ENCODE data around the gene SCN2B. TPM values are rescaled to one million over a fixed set of nuclear protein-coding genes. Genes with fewer than 3 reads are reported as not detected.

The SCN2B gene
- total and polyA plus RNA-seq, 7 donors, result 0.09 to 6.6 (median 0.51) TPM

- Histone ChIP-seq H3K36me3 (ENCODE audit: insufficient read depth in 1 of 2, low read depth in 1 of 2) (no peaks in the 10 kb centered on the region), H3K4me3 (no peak overlapping the region), H3K9me3 (no peaks in the 10 kb centered on the region), H3K27me3 (ENCODE audit: insufficient read depth in 3 of 3, low read length in 2 of 3) (peaks cover 0 to 5% (median 0%) of the 10 kb centered on the region in 3 donors), H3K4me1 (peaks cover 3% of the 10 kb centered on the region), H3K27ac (no peak overlapping the region)
- ATAC-seq, result no peak
- DNase-seq, result no peak
- TF ChIP-seq CTCF (IDR thresholded peaks at IDR 0.05), result no peak
- intact Hi-C loops (cut with DNase I), result loop anchor here in 1 of 2 donors (2.0 to 10.0 kb wide), 2 partner anchors 84 to 288 kb away; no protein-coding TSS in a partner anchor
- 86 to 91% (median 87%) methylated on average over 9 of the region's 9 CpGs for WGBS, 3 donors
These were observed 24.7 kb upstream of the SCN2B start for GRCh38 chr11:118200901-118201680.

GRCh38 chr11:118200497-118200896 is 24.1 kb upstream of the SCN2B start:
- intact Hi-C loops (cut with DNase I), result loop anchor here in 1 of 2 donors (2.0 to 10.0 kb wide), 2 partner anchors 84 to 288 kb away; no protein-coding TSS in a partner anchor
- Histone ChIP-seq H3K27me3 (ENCODE audit: insufficient read depth in 3 of 3, low read length in 2 of 3) (peaks cover 0 to 4% (median 0%) of the 10 kb centered on the region in 3 donors), H3K4me1 (peaks cover 5% of the 10 kb centered on the region), H3K27ac (no peak overlapping the region), H3K4me3 (no peak overlapping the region), H3K36me3 (ENCODE audit: insufficient read depth in 1 of 2, low read depth in 1 of 2) (no peaks in the 10 kb centered on the region), H3K9me3 (no peaks in the 10 kb centered on the region)
- no peak for TF ChIP-seq CTCF (IDR thresholded peaks at IDR 0.05)
- 82 to 86% (median 85%) methylated on average over 5 of the region's 5 CpGs for WGBS, 3 donors
- no peak for ATAC-seq
- DNase-seq, result no peak

- Histone ChIP-seq H3K4me1 (peaks cover 16% of the 10 kb centered on the region), H3K36me3 (ENCODE audit: insufficient read depth in 1 of 2, low read depth in 1 of 2) (no peaks in the 10 kb centered on the region), H3K27me3 (ENCODE audit: insufficient read depth in 3 of 3, low read length in 2 of 3) (no peaks in the 10 kb centered on the region), H3K9me3 (no peaks in the 10 kb centered on the region), H3K4me3 (no peak overlapping the region), H3K27ac (no peak overlapping the region)
- 53 to 68% (median 56%) methylated on average over 6 of the region's 6 CpGs for WGBS, 3 donors
- DNase-seq, result no peak
- no peak for ATAC-seq
- intact Hi-C loops (cut with DNase I), result loop anchor here (2.0 to 5.0 kb wide), 4 partner anchors 153 to 368 kb away; partner anchors contain the start of gene IFT46 (in 1 of the 2)
- no peak for TF ChIP-seq CTCF (IDR thresholded peaks at IDR 0.05)
These were observed 22.7 kb upstream of the SCN2B start for GRCh38 chr11:118199135-118199534.

- intact Hi-C loops (cut with DNase I), result loop anchor here (2.0 to 5.0 kb wide), 4 partner anchors 154 to 369 kb away; partner anchors contain the start of gene IFT46 (in 1 of the 2)
- Histone ChIP-seq H3K27me3 (ENCODE audit: insufficient read depth in 3 of 3, low read length in 2 of 3) (no peaks in the 10 kb centered on the region), H3K36me3 (ENCODE audit: insufficient read depth in 1 of 2, low read depth in 1 of 2) (no peaks in the 10 kb centered on the region), H3K4me1 (peaks cover 20% of the 10 kb centered on the region), H3K27ac (no peak overlapping the region), H3K9me3 (no peaks in the 10 kb centered on the region), H3K4me3 (peak overlapping the region; percentile 43)
- DNase-seq (peak; percentile 80 to 89), ATAC-seq (peak in 2 of 4 donors; percentile 32 to 55)
- WGBS, 3 donors, result 1 to 3% (median 2%) methylated on average over 9 of the region's 9 CpGs
- peak; percentile 93 for TF ChIP-seq CTCF (IDR thresholded peaks at IDR 0.05)
These were observed 21.9 kb upstream of the SCN2B start for GRCh38 chr11:118198370-118198769.
